ENCODE results near the gene NES.

Gene NES

DNA sequence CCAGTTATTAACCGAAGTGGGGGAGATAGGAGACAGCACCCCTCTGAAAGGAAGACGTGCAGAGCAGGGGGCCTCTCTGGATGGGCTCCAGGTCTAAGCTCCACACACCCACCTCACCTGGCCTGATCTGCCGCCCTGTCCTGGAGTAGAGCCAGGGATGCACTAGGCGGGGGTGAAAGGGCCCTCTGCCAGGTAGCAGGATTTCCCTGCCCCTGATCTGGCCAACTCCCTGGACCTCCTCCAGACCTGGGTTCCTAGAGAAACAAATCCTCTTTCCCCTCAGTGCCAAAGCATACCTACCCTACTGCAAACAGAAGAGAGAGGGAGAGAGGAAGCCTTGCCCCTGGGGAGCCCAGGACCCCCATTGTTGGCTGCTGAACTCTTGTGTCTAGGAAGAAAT is 26.1 kb upstream of the NES start:
- DNase-seq = no peak

DNA sequence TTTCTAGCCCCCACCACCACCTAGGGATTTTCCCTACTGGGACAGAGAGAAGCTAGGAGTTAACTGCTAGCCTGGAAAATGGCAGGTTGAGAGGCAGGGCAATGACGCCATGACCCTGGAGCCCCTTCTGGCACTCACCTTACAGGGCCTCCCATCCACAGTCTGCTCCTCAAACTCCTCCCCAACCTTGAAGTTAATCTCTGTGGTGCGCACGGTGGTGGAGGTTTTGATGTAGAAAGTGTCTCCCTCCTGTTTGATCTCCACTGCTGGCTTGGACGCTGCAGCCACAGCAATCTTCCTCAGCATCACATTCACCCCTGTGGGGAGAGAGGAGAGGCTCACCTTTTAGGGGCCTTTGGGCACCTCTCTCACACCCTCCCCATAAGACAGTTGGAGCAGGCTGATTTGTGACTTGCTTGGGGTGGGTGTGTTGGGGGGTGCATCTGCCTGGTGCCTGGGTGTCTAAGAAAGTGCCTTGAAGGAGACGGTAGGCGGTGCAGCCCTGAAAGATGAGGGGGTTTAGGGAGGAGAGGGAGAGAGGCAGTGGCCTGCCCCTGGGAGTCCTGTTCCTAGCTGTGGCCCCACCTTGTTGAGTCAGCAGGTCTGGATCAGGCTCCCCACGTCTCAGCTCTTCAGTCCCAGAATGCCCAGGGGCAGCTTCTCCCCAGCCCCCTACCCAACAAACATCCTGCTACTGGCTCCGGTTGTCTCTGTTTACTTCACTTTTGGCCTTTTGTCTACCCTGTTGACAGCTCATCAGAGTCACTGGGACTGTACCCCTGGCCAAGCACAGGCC is 23.7 kb upstream of the NES start:
- DNase-seq = no peak

DNA sequence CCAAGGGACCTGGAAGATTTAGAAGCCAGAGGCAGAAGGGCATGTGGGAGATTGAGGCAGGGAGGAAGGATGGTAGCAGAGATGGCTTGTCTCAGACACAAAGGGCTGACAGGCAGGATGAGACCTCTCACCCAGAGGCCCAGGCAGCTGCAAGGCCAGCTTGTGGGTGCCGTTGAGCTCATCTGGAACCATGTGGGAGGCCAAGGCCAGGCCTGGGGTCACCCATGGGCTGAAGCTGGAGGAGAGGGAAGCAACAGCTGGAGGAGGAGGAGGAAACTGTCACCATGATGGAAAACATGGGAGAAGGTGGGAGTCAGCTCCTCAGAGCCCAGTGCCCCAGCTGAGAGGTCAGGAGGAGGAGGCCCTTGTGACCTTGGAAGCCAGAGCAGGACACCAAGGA is 21.8 kb upstream of the NES start:
- DNase-seq = no peak

DNA sequence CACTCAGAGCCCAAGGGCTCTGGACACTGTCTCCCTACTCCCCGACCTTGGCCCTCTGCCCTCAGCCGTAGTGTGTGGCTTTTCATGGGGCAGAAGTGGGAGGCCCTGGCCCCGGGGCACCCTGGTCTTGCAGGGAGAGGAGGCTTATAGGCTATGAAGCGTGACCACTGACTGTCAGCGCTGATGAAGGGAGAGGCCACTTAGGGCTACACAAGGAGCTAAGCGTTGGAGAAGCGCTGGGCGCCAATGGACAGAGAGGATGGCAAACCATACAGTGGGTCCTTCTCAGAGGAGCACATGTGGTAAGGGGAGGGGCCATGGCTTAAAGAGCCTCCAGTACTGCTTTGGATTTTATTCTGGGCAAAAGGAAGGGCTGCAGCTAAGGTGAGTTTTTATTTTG is 20.3 kb upstream of the NES start:
- no peak for DNase-seq

GRCh38 chr1:156696755-156697154 is 19.5 kb upstream of the NES start:
- no peak for DNase-seq

GRCh38 chr1:156694690-156694962 is 17.4 kb upstream of the NES start:
- DNase-seq = no peak

- no peak for DNase-seq
Observed at GRCh38 chr1:156693848-156694689, 16.9 kb upstream of the NES start.

- no peak for DNase-seq
Observed at GRCh38 chr1:156692925-156693847, 16.0 kb upstream of the NES start.

GRCh38 chr1:156692441-156692924 is 15.3 kb upstream of the NES start:
- no peak for DNase-seq

- DNase-seq = no peak
Observed at GRCh38 chr1:156691665-156692440, 14.6 kb upstream of the NES start.

DNA sequence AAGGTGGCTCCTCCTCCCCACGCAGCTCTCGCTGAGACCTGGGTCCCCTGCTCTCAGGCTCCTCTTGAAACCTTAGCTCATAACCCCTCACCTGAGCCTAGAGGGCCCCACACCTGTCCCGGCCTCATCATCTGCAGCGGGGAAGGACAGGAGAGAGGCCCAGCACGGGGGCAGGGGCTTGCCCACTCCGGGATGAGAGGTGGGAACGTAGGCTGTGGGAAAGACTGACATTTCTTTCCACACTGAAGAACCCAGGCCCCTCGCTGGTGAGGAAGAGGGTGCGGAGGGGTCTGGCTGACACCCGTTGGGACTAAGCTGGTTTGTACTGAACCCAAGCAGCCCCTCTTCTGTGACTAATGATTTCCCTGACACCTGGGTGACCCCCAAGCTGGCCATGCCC is 14.0 kb upstream of the NES start:
- DNase-seq = no peak

GRCh38 chr1:156690675-156691036 is 13.4 kb upstream of the NES start:
- DNase-seq = no peak

GRCh38 chr1:156689953-156690674 is 12.9 kb upstream of the NES start:
- DNase-seq = no peak

DNA sequence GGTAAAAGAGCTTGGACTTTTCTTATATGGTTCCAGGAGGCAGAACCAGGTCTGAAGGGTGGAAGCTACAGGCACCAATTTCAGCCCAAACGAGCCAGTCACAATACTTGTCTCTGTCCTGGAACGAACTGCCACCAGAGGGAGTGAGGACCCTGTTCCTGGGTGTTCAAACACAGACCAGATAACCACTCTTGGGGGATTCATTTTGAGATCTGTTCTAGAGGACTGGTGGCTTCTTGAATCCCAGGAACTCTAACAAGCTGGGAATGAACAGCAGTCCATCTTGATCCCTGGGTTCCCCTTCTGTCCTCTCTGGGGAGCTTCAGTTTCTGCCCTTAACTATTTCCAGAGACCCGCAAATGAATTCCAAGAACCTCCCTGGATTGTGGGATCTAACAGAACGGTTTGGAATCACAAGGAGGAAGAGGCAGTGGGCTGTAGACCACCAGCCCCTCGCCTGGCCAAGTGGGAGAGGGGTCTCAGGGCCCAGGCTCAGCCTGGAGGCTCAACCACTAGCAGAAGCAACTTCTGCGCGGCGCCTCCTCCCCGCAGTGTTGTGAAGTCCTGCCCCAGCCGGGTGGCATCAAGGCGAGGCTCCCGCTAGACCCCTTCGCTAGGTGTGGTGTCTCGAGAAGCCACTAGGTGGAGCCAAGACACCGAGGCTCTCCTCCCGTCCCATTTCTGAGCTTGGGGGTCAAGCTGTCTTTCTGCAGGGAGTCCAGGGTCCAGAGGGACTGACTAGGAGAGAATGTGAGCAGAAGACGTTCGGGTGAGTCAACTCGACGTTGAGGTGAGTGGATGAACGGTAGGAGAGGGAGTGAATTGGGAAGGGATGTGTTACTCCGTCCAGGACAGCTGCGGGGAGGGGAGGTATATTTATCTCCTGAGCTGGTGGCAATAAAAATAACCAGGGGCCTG is 12.1 kb upstream of the NES start:
- DNase-seq = peak; percentile 79

DNA sequence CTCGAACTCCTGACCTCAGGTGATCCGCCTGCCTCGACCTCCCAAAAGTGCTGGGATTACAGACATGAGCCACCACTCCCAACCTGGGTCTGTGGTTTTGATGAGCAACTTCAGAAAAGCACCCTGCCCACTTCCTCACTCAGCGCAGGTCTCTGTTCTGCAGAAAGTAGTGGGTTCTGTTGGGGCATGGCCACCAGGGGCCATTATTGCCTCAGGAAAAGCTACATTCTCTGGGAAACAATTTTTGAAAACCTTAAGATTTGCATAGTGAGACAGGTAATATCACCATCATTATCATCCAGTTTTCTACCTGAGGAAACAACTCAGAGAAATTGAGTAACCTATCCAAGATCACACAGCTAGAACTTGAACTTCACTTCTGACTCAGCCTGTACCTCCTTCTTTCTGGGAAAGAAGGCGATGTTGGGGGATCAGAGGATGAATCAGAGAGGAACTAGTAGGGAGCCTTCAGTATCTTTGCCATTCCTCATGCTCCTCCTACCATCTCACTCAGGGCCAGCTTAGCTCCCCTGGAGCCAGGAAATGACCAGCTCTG is 7.1 kb upstream of the NES start:
- DNase-seq = peak; percentile 51

DNA sequence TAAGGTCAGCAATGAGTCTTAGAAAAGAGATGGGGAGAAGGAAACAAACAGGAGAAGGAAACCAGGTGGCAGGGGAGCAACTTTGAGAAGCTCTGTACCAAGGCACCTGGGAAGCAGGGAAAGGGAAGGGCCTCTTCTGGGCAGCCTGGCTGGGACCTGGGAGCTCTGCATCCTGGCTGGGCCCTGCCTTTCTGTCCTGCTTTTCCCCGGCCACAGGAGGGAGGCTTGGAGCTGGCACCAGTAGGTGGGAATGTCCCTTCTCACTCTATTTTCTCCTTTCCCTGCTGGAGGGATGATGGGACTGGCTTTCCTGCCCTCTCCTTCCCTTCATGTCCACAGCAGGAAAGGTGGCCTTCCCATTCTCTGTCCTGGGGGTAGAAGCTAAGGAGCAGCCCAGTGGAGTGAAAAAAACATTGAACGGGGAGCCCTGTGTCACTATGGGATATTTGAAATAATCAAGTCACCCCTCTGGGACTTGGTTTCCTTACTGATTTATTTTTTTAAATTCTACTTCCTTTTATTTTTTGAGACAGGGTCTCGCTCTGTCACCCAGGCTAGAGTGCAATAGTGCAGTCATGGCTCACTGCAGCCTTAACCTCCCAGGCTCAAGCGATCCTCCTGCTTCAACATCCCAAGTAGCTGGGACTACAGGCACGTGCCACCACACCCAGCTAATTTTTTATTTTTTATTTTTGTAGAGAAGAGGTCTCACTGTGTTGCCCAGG is 5.1 kb upstream of the NES start:
- DNase-seq = no peak

- no peak for DNase-seq
Observed at GRCh38 chr1:156681196-156681960, 4.2 kb upstream of the NES start.

DNA sequence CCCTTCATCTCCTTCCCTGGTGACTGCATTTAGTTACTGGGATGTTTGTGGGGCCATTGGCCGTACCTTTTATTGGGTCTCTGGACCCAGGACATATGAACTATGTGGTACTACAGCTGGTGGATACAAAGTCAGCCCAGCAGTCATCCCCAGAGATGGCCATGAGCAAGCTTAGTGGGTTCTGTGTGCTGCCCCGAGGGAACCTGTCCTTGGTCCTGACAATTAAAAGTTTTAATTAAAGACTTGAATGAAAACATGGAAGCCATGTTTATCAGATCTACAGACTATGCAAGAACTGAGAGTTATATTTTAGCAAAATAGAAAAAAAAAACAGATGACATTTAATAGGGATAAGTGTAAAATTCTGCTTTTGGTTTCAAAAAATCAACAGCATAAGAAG is 2.8 kb upstream of the NES start:
- DNase-seq = no peak
